ENCODE measurements around the gene DAB2IP.

GRCh38 chr9:121773286-121773953 is 122.0 kb downstream of the DAB2IP start:
- TF ChIP-seq CTCF (IDR thresholded peaks at IDR 0.05; ENCODE audit: low read depth, low read length): no peak
- no peak for TF ChIP-seq EZH2phosphoT487 (IDR thresholded peaks at IDR 0.05; ENCODE audit: low read depth)

All from OCI-LY3 (cell line).